GM21717 (cell line): ENCODE measurements around the gene LYST.

Source experiments
- ATAC-seq: cut with Tn5 transposase; IDR thresholded peaks from one replicate; pipeline ENCODE4 v1.9.1; 2021; ENCODE audit warnings: mild to moderate bottlenecking, moderate library complexity; ENCODE audit not compliant: unreplicated experiment

LYST gene

DNA sequence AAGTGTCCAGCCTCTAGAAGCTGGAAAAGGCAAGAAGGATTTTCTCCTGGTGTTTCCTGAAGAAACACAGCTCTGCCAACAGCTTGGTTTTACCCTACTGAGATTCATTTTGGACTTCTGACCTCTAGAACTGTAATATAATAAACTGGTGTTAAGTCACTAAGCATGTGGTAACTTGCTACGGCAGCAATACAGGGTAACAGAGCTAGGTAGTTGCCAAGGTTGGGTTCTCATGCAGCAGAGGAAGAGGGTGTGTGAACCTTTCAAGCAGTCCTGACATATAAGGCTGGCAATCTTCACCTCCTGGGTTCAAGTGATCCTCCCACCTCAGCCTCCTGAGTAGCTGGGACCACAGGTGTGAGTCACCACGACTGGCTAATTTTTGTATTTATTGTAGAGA, 253.1 kb downstream of the LYST start:
- ATAC-seq = no peak

DNA sequence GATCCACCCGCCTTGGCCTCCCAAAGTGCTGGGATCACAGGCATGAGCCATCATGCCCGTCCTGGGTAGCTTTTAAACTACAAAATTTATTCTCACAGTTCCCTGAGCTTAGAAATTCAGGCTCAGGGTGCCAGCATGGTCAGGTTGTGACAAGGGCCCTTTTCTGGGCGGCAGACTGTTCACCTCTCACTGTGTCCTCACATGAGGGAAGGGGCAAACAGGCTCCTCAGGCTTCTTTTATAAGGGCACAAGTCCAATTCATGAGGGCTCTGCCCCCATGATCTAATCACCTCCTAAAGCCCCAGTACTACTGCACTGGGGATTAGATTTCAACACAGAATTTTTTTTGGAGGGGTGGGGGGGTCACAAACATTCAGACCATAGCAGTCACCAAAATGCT, 253.9 kb downstream of the LYST start:
- ATAC-seq = no peak
